ENCODE results near the gene COX7A2L. TPM values are rescaled to one million over a fixed set of nuclear protein-coding genes. Genes with fewer than 3 reads are reported as not detected.

Gene COX7A2L
- total and polyA plus RNA-seq, 2 of the 8 experiments (the other 6 are each of a cell fraction or from before 2014, with no cell fraction given), result 85.6 to 114 TPM

- TF ChIP-seq SAP30 (IDR thresholded peaks at IDR 0.05; ENCODE audit: insufficient read depth, insufficient replicate concordance, low read length) (no peak), RBBP5 (IDR thresholded peaks at IDR 0.05; ENCODE audit: borderline replicate concordance, low read depth, low read length) (no peak), RAD21 (IDR thresholded peaks at IDR 0.05 in 1 of 2, conservative IDR thresholded peaks at IDR 0.05 in 1 of 2; ENCODE audit: low read depth in 2 of 2, low read length in 2 of 2) (no peak), ATF2 (IDR thresholded peaks at IDR 0.05; ENCODE audit: low read length) (no peak), MAFK (IDR thresholded peaks at IDR 0.05; ENCODE audit: low read depth, low read length) (no peak)
Measured at GRCh38 chr2:42359965-42360483, 993 bp downstream of the COX7A2L start (continued).

All from H1 (cell line).